HG03342 (cell line): Measurements from ENCODE around the gene CMYA5.
"Not testable (repeated sequence)": the region's sequence is repeated elsewhere in the genome, so short reads cannot be mapped to it uniquely, and the experiment has no call there.

Source experiments
- ATAC-seq: cut with Tn5 transposase; IDR thresholded peaks from one replicate; pipeline ENCODE4 v1.9.1; 2021; ENCODE audit warnings: mild to moderate bottlenecking, moderate library complexity; ENCODE audit not compliant: unreplicated experiment

CMYA5 gene

DNA sequence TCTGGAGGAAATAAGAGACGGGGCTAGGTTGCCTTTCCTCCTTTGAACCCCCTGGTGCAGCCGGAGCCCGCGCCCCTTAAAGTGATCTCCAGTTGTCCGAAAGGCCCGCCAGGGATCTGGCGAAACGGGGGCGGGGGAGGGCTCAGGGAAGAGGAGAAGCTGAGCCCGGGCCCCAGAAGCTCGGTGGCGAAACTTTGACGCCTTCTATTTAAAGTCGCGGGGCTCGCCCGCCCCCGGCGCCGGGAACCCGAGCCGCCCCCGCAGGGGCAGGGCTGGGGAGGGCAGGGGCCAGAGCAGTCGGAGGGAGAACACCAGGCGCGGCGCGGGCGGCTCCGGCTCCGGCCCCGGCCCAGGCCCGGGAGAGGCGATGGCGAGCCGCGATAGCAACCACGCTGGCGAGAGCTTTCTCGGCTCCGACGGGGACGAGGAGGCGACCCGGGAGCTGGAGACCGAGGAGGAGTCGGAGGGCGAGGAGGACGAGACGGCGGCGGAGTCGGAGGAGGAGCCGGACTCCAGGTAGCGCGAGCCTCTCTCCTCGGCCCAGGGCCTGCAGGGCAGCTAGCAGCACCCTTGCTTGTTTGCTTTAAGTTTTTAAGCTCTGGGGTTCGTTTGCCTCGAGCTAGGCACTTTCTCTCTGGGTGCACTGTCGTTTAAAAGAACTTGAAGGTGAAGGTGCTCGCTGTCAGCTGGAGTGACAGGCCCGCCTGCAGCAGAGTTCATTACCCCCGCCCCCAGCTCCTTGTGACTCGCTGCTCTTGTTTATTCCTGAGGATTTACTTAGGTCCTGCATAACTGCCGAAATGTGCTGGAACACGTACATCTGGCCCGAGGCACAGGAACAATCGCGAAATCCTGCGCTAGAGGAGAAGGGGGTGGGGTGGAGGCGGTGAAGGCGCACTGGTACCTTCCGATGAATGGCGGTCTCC, at the start of gene CMYA5:
Gene CMYA5 (plus strand): TSS at position 296 of the 926 bp plus-strand sequence. CDS start 72 bp downstream, at position 368.
- ATAC-seq = no peak

GRCh38 chr5:79640571-79641055, 49.0 kb upstream of the CMYA5 start:
- ATAC-seq = no peak

DNA sequence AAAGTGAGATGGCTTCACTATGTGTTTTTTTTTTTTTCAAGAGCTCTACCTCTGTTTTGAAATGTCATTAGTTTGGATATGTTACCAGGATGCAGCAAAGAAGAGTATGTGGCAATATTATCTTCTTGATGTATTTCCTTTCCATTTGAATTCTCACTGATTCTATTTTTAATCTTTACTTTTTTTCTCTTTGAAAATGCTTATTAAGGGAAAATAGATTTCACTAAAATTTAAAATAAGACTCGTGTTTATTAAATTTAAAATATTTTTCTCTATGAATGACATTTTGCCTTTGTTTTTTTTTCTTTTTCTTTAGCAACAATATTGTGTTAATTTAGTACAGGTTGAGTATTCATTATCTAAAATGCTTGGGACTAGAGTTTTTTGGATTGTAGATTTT, 48.2 kb upstream of the CMYA5 start:
- ATAC-seq = no peak

DNA sequence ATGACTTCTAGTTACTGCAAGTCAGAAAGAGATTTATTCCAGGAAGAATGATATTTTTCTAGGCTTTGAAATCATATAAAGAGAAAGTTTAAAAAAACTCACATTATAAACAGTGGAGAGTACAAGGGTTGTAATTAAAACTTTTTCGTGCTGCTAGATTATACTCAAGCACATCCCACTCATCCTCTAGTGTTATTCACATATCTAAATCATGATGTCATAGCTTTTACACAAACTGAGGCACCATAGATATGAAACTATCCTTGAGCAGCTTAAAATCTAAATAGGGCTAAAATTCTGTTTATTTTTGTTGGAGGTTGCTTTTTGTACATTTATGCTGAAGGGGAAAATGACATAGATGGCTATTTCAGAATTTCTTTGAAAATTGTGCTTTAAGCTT, 47.4 kb upstream of the CMYA5 start:
- ATAC-seq = no peak

DNA sequence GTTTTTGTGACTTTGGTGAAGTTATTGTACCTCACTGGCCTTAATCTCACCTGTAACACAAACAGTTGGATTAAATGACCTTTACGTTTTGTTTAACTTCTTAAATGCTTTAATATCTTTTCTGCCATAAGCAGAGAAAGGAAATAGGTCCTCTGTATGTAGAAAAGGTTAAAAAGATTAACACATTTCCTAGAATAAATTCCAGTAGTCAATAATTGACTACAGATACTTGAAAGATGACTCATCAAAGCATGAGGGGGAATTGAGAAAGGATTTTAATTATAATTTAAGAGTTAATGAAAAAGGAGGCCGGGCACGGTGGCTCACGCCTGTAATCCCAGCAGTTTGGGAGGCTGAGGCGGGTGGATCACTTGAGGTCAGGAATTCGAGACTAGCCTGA, 35.8 kb upstream of the CMYA5 start:
- no peak for ATAC-seq

DNA sequence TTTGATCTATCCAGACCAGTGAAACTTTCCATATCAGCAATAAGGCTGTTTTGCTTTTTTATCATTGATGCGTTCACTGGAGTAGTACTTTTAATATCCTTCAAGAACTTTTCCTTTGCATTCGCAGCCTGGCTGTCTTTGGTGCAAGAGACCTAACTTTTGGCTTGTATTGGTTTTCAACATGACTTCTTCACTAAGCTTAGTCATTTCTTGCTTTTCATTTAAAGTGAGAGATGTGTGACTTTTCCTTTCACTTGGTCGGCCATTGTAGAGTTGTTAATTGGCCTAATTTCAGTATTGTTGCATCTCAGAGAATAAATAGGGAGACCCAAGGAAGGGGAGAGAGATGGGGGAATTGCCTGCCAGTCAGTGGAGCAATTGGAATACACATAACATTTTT, 26.4 kb upstream of the CMYA5 start:
- no peak for ATAC-seq

GRCh38 chr5:79666758-79667157, 22.9 kb upstream of the CMYA5 start:
- ATAC-seq = no peak

DNA sequence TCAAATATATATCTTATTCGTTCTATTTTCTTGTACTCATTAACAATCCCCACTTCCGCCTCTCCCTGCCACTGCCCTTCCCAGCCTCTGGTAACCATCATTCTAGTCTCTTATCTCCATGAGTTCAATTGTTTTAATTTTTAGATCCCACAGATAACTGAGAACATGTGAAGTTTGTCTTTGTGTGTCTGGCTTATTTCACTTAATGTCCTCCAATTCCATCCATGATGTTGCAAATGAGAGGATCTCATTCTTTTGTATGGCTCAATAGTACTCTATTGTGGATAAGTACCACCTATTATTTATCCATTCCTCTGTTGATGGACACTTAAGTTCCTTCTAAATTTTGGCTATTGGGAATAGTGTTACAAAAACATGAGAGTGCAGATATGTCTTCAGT, 17.2 kb upstream of the CMYA5 start:
- ATAC-seq = no peak

GRCh38 chr5:79676354-79676753, 13.3 kb upstream of the CMYA5 start:
- ATAC-seq = not testable (repeated sequence)

- ATAC-seq = not testable (repeated sequence)
Measured at GRCh38 chr5:79682102-79682501, 7.5 kb upstream of the CMYA5 start.

DNA sequence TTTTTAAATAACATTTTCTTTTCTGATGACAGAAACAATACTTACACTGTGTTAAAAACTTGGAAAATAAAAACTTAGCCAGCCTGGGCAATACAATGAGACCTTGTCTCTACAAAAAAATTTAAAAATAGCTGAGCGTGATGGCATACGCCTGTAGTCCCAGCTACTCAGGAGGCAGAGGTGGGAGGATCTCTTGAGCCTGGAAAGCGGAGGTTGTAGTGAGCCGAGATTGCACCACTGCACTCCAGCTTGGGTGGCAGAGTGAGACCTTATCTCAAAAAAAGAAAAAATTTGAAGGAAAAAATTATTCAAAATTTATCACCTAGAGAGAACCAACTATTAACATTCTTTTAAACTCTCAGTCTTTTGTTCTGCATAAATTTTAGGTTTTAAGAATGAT, 4.9 kb upstream of the CMYA5 start:
- ATAC-seq = no peak

DNA sequence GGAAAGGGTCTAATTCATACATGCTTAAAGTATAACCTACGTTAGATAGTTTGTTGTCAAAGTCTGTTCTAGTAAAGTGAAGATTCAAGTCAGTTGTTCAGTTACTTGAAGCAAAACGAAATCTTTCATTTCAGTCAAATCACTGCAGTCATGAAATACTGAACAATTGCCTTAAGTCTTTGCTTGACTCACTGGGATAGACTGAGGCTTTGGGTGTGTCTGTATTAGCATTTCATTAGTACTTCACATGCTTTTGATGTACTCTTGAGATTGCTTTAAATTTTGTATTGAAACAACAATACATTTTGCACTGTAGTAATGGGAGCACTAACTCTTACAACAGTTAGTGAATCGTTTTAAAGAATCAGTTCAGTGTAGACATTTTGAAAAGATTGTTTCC, 4.0 kb upstream of the CMYA5 start:
- ATAC-seq = no peak

DNA sequence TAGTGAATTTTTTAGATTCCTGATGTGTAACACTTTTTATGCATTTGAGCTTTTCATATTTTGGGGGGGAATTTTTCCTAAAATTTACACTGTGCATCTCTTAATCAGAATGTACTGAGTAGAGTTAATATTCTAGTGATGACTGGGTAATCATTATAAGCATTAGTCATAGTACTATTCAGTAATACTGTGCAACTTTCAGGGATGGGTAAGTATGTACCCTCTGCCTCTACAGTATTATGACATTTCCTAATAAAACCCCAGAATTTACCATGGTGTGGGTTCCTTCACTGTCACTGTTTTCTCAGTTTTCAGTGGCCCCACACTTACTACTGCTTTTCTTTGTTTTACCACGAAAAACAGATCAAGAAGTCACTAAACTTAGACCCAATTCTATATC, 2.8 kb upstream of the CMYA5 start:
- no peak for ATAC-seq

GRCh38 chr5:79687889-79688288, 1.7 kb upstream of the CMYA5 start:
- ATAC-seq = no peak

- no peak for ATAC-seq
Measured at GRCh38 chr5:79691007-79691406, 1.4 kb downstream of the CMYA5 start.

GRCh38 chr5:79692596-79692995, 3.0 kb downstream of the CMYA5 start:
- no peak for ATAC-seq

DNA sequence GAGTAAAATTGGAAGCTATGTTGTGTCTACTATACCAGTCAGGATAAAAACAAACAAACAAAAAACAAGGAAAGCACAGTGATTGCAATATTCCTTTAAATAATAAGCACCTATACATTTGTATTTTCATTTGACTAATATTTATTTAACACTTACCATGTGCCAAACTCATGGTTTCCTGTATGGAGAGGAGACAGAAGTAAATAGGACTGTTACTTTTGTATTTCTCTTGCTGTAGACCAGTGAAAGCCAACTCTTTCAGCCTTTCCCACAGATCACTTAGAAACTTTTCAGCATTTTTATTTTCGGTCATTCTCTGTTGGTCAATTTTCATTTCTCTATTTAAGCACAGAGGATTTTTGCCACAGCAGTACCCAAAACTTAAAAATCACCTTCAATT, 4.5 kb downstream of the CMYA5 start:
- ATAC-seq = no peak

GRCh38 chr5:79694652-79695051, 5.0 kb downstream of the CMYA5 start:
- ATAC-seq = no peak

DNA sequence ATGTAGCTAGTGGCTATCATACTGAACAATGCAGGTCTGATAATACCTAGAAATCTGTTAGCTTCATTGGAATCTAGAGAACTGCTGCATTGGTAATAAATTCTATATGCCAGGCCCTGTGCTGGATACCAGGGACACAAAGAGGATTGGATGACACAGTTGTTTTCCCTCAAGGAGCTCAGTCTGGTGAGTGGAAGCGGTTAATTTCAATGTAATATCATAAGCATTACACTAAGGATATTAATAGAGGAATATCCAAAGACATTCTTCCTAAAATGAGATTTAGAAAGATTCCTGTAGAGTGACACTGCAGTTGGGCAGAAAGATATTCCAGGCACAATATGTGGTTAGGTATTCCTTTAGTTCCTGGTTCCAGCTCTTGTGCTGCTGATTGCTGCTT, 5.9 kb downstream of the CMYA5 start:
- no peak for ATAC-seq

DNA sequence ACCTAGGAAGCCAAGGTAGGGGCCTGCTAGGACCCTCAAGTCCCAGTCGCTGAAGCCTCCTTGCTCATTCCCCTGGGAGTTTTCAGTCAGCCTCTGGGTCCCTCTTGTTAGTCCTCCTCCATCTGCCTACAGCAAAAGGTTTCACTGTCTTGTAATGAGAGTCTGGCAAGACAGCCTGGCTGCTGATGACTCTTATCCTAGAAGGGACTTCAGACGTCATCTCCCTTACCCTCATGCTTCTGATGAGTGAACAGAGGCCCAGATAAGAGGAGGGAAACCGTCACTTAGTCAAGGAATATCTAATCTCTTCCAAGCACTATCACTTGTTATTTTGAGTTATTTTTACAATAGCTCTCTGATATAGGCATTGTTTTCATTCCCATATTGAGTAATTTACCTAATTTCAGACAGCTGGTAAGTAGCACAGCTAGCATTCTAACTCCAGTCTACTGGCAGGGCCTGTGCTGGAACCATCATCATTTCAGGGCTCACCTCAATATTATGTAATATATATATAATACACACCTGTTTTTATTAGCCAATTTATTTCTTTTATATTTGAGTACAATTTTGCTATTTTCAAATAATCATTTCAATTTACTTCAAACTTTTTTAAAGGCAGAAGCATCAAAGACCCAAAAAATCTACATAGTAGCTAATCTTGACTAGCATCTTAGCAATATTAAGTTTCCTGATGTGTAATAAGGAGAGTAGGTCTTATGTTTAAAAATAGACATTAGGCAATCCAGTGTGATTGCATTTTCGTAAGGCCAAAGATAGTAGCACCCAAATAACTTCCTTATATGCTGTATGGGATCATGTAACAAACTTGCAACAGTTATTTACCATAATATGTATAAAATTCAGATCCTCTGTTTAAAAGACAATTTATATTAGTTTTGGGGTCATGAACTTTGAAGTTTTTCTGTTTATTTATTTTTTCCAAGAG, 7.9 kb downstream of the CMYA5 start:
- ATAC-seq = no peak

GRCh38 chr5:79699763-79700400, 10.2 kb downstream of the CMYA5 start:
- peak; percentile 89 for ATAC-seq
